Mucosa of descending colon (tissue), 3 donors: ENCODE data around the gene ADAMTS19. TPM values are rescaled to one million over a fixed set of nuclear protein-coding genes. Genes with fewer than 3 reads are reported as not detected.

Experiments used
- ATAC-seq: fragments of 200-7000 bp; cut with Tn5 transposase; one replicate; pipeline ENCODE4 v1.9.1; 2020; ENCODE audit warnings: mild to moderate bottlenecking, moderate library complexity
- DNase-seq, 3 donors: peaks; one replicate each; pipeline ENCODE4 v3.0.0-alpha.2; 2020
- H3K36me3 ChIP-seq: fragments of 200-600 bp; one replicate; pipeline ENCODE4 v1.8.0; 2021; ENCODE audit warnings: low read depth, mild to moderate bottlenecking
- H3K4me1 ChIP-seq: fragments of 200-600 bp; one replicate; pipeline ENCODE4 v1.8.0; 2021; ENCODE audit warnings: low read depth, mild to moderate bottlenecking
- H3K4me3 ChIP-seq: fragments of 200-600 bp; one replicate; pipeline ENCODE4 v1.8.0; 2021; ENCODE audit warnings: mild to moderate bottlenecking
- H3K9me3 ChIP-seq: fragments of 200-600 bp; one replicate; pipeline ENCODE4 v1.8.0; 2021; ENCODE audit warnings: mild to moderate bottlenecking
- CTCF ChIP-seq: fragments of 200-600 bp; IDR thresholded peaks from one replicate; pipeline ENCODE4 v1.8.0; 2022; ENCODE audit warnings: antibody characterized with exemption, mild to moderate bottlenecking
- intact Hi-C, 2 donors: fragments of 100-400 bp; cut with DNase I in 1 of 2; cut with micrococcal nuclease in 1 of 2; formaldehyde crosslinking; loops; one replicate each; pipeline versions ENCODE4 v1.11.0 to v1.11.1; 2022; cut with DNase I, micrococcal nuclease
- total RNA-seq, 3 donors: library from RNA; stranded (reverse); fragmentation: NEBNext Ultra II Directional in 2 of 3; extraction: Animal tissue kit (Norgen Biotek cat#: 25700) in 2 of 3; gene quantifications; one replicate each; pipeline versions ENCODE4 v1.2.1 to v1.2.4, GENCODE V29; 2021 to 2023
- donor health status: DM: no; HTN: no; CAD: no; lungs with moderate emphysema.
- donor health status: DM: no; HTN: no; CAD: no.
- donor health status: DM: no; HTN: yes; CAD: no.

The ADAMTS19 gene
- total RNA-seq, 3 donors from 2014 or later = 0.12 to 1.6 (median 0.75) TPM

- no peaks in the 10 kb centered on the region for H3K36me3 ChIP-seq
- no peak for ATAC-seq
- no peak overlapping the region for H3K4me3 ChIP-seq
- intact Hi-C loops = no loop called here
- no peaks in the 10 kb centered on the region for H3K4me1 ChIP-seq
- TF ChIP-seq CTCF = no peak
- no peaks in the 10 kb centered on the region for H3K9me3 ChIP-seq
- no peak for DNase-seq
These were observed 19.0 kb upstream of the ADAMTS19 start for GRCh38 chr5:129441096-129441495.

- H3K4me1 ChIP-seq = no peaks in the 10 kb centered on the region
- ATAC-seq (no peak), DNase-seq (no peak)
- no peak overlapping the region for H3K4me3 ChIP-seq
- no peaks in the 10 kb centered on the region for H3K36me3 ChIP-seq
- TF ChIP-seq CTCF = no peak
- intact Hi-C loops = no loop called here
- H3K9me3 ChIP-seq = no peaks in the 10 kb centered on the region
These were observed 14.7 kb upstream of the ADAMTS19 start for GRCh38 chr5:129445379-129445778.

- no peak for ATAC-seq
- no peak overlapping the region for H3K4me3 ChIP-seq
These were observed 12.1 kb upstream of the ADAMTS19 start for GRCh38 chr5:129447968-129448367.

GRCh38 chr5:129448654-129449053, 11.4 kb upstream of the ADAMTS19 start:
- no peak for TF ChIP-seq CTCF
- no peak for DNase-seq
- no peaks in the 10 kb centered on the region for H3K4me1 ChIP-seq
- intact Hi-C loops = no loop called here
- ATAC-seq = no peak
- no peak overlapping the region for H3K4me3 ChIP-seq
- H3K36me3 ChIP-seq = no peaks in the 10 kb centered on the region
- H3K9me3 ChIP-seq = no peaks in the 10 kb centered on the region

More at GRCh38 chr5:129447968-129448367, 12.1 kb upstream of the ADAMTS19 start:
- H3K9me3 ChIP-seq = no peaks in the 10 kb centered on the region
- TF ChIP-seq CTCF = no peak
- no peaks in the 10 kb centered on the region for H3K4me1 ChIP-seq
- no peak for DNase-seq
- H3K36me3 ChIP-seq = no peaks in the 10 kb centered on the region
- intact Hi-C loops = no loop called here

GRCh38 chr5:129454461-129454860, 5.6 kb upstream of the ADAMTS19 start:
- Histone ChIP-seq H3K4me3 (no peak overlapping the region), H3K9me3 (no peaks in the 10 kb centered on the region), H3K36me3 (no peaks in the 10 kb centered on the region), H3K4me1 (no peaks in the 10 kb centered on the region)
- TF ChIP-seq CTCF = no peak
- intact Hi-C loops = no loop called here
- ATAC-seq = no peak
- no peak for DNase-seq

GRCh38 chr5:129459450-129459776, 685 bp upstream of the ADAMTS19 start:
- ATAC-seq = no peak
- no peak for TF ChIP-seq CTCF
- no peak for DNase-seq
- H3K9me3 ChIP-seq = no peaks in the 10 kb centered on the region
- intact Hi-C loops = no loop called here
- H3K4me1 ChIP-seq = no peaks in the 10 kb centered on the region
- H3K4me3 ChIP-seq = no peak overlapping the region
- H3K36me3 ChIP-seq = no peaks in the 10 kb centered on the region
